Measurements from ENCODE around the gene CIDEB. TPM values are rescaled to one million over a fixed set of nuclear protein-coding genes. Genes with fewer than 3 reads are reported as not detected.
A peak's percentile ranks its signal among the peaks of the same experiment; 100 is the strongest.

Gene CIDEB
- total RNA-seq, 1 experiment from 2014 or later: not detected

- Histone ChIP-seq H3K79me1 (ENCODE audit: insufficient read depth, low read depth, low read length, poor library complexity, severe bottlenecking) (no peaks in the 10 kb centered on the region), H3K56ac (ENCODE audit: insufficient read length, low read depth, low read length) (no peak overlapping the region), H2AFZ (ENCODE audit: low read length) (no peak overlapping the region), H3K9ac (ENCODE audit: extremely low read depth, insufficient read length, low read length) (no peak overlapping the region), H3K27ac (ENCODE audit: insufficient read length, low read depth, low read length) (no peak overlapping the region), H3K23me2 (ENCODE audit: insufficient read length, low read depth, low read length, poor library complexity, severe bottlenecking) (peaks cover 8% of the 10 kb centered on the region), H3K79me2 (ENCODE audit: insufficient read depth, low read length) (no peaks in the 10 kb centered on the region), H4K5ac (ENCODE audit: insufficient read length, low read depth, low read length) (no peak overlapping the region), H2BK5ac (ENCODE audit: insufficient read length, low read length) (no peak overlapping the region), H4K91ac (ENCODE audit: insufficient read length, low read depth, low read length) (no peak overlapping the region), H3K4me1 (ENCODE audit: insufficient read depth, low read length) (no peaks in the 10 kb centered on the region), H2AK5ac (ENCODE audit: insufficient read length, low read length) (no peak overlapping the region), H3K27me3 (ENCODE audit: insufficient read depth, low read length) (no peaks in the 10 kb centered on the region), H2BK20ac (ENCODE audit: low read depth, low read length, poor library complexity, severe bottlenecking) (no peak overlapping the region), H3K18ac (ENCODE audit: insufficient read length, low read depth, low read length) (no peak overlapping the region), H2BK12ac (ENCODE audit: insufficient read length, low read depth, low read length) (no peak overlapping the region), H3K4me2 (ENCODE audit: insufficient read depth, insufficient read length, low read length) (no peak overlapping the region), H4K20me1 (ENCODE audit: control insufficient read depth, insufficient read depth, insufficient read length) (no peaks in the 10 kb centered on the region), H3K4ac (ENCODE audit: low read depth, low read length) (no peak overlapping the region), H3K23ac (ENCODE audit: insufficient read length, low read depth, low read length) (no peak overlapping the region), H3K14ac (ENCODE audit: insufficient read depth, low read length) (no peak overlapping the region), H2BK120ac (ENCODE audit: low read depth, low read length, poor library complexity, severe bottlenecking) (no peak overlapping the region), H2BK15ac (ENCODE audit: low read depth, low read length) (no peak overlapping the region), H3K9me3 (ENCODE audit: control insufficient read depth, low read depth, low read length) (no peaks in the 10 kb centered on the region), H4K8ac (replicated peaks; ENCODE audit: insufficient read length, low read depth, low read length) (no peak overlapping the region), H3T11ph (ENCODE audit: low read length) (no peak overlapping the region)
- H3K9me3 Mint-ChIP-seq: no peaks in the 10 kb centered on the region
- DNase-seq: no peak
- peak; percentile 27; the same call in 1 of the 3 replicates for TF ChIP-seq CTCF (conservative IDR thresholded peaks at IDR 0.05)
- no peak overlapping the region for H3K27ac Mint-ChIP-seq
- WGBS (ENCODE audit: extremely low coverage, insufficient read length, low lambda C conversion rate): no CpG with 5 or more reads among the region's 3 CpGs
- H3K27me3 Mint-ChIP-seq (ENCODE audit: low read depth): no peaks in the 10 kb centered on the region
- H3K4me3 Mint-ChIP-seq: no peak overlapping the region
- 0 out of 7 replicates have a peak, but pooled peaks cover 0 to 4% (median 0%) of the 10 kb centered on the region in 3 experiments for H3K36me3 Mint-ChIP-seq (ENCODE audit: insufficient read depth in 1 of 3, low read depth in 3 of 3)
- peaks cover 12 to 14% of the 10 kb centered on the region in 2 experiments for H3K4me1 Mint-ChIP-seq
These were observed 34.3 kb downstream of the CIDEB start for GRCh38 chr14:24273422-24273998.
